GM15510 (cell line): ENCODE results near the gene ID2.

Source experiments
- POLR2A ChIP-seq: IDR thresholded peaks from 3 replicates; pipeline ENCODE4 v1.6.1; 2011; ENCODE audit warnings: borderline replicate concordance; ENCODE audit not compliant: insufficient read length; ENCODE audit errors: extremely low read depth

ID2 gene

GRCh38 chr2:8681786-8682692 is at the start of gene ID2:
ID2 (plus strand) TSS chr2:8682056; CDS start chr2:8682166, 110 bp downstream.
- TF ChIP-seq POLR2A, result peak; percentile 99

- no peak for TF ChIP-seq POLR2A
Observed at GRCh38 chr2:8632755-8633154, 49.1 kb upstream of the ID2 start.

GRCh38 chr2:8633186-8633734 is 48.6 kb upstream of the ID2 start:
- no peak for TF ChIP-seq POLR2A

GRCh38 chr2:8633735-8634313 is 48.0 kb upstream of the ID2 start:
- no peak for TF ChIP-seq POLR2A

GRCh38 chr2:8634466-8635172 is 47.2 kb upstream of the ID2 start:
- TF ChIP-seq POLR2A, result no peak

GRCh38 chr2:8636041-8636491 is 45.8 kb upstream of the ID2 start:
- TF ChIP-seq POLR2A, result no peak

GRCh38 chr2:8636721-8637636 is 44.9 kb upstream of the ID2 start:
- TF ChIP-seq POLR2A, result no peak

- no peak for TF ChIP-seq POLR2A
Observed at GRCh38 chr2:8638327-8638726, 43.5 kb upstream of the ID2 start.

- TF ChIP-seq POLR2A, result no peak
Observed at GRCh38 chr2:8639122-8639635, 42.7 kb upstream of the ID2 start.

GRCh38 chr2:8640498-8640897 is 41.4 kb upstream of the ID2 start:
- TF ChIP-seq POLR2A, result no peak

- no peak for TF ChIP-seq POLR2A
Observed at GRCh38 chr2:8641301-8641965, 40.4 kb upstream of the ID2 start.

GRCh38 chr2:8642366-8643068 is 39.3 kb upstream of the ID2 start:
- TF ChIP-seq POLR2A, result no peak
